HepG2 (cell line): ENCODE measurements around the gene VTI1B. TPM values are rescaled to one million over a fixed set of nuclear protein-coding genes. Genes with fewer than 3 reads are reported as not detected.

ENCODE experiments used
- KAT8 ChIP-seq: IDR thresholded peaks from 2 replicates; pipeline ENCODE4 v1.6.1; 2016; ENCODE audit warnings: missing genetic modification reagents, missing compliant biosample characterization
- MIER2 ChIP-seq: IDR thresholded peaks from 2 replicates; pipeline ENCODE4 v1.6.1; 2016; ENCODE audit warnings: missing biosample characterization, missing genetic modification reagents
- MYNN ChIP-seq: sonication (generic); formaldehyde crosslinking; IDR thresholded peaks from 2 replicates; pipeline ENCODE4 v1.4.0; 2020; ENCODE audit warnings: mild to moderate bottlenecking, low read depth, missing genetic modification reagents
- NFYC ChIP-seq: IDR thresholded peaks from 2 replicates; pipeline ENCODE4 v1.6.1; 2016; ENCODE audit warnings: missing genetic modification reagents, missing compliant biosample characterization
- NKX3-1 ChIP-seq: sonication (generic); formaldehyde crosslinking; IDR thresholded peaks from 2 replicates; pipeline ENCODE4 v1.5.0; 2020; ENCODE audit warnings: missing genetic modification reagents
- NPAS2 ChIP-seq: sonication (generic); formaldehyde crosslinking; IDR thresholded peaks from 2 replicates; pipeline ENCODE4 v1.8.0; 2022; ENCODE audit warnings: mild to moderate bottlenecking, missing genetic modification reagents, borderline replicate concordance
- STAT5B ChIP-seq: sonication (generic); formaldehyde crosslinking; IDR thresholded peaks from 2 replicates; pipeline ENCODE4 v1.4.0; 2020; ENCODE audit warnings: missing genetic modification reagents
- ZBTB38 ChIP-seq: sonication (generic); formaldehyde crosslinking; IDR thresholded peaks from 2 replicates; pipeline ENCODE4 v1.5.1; 2020; ENCODE audit warnings: mild to moderate bottlenecking, missing genetic modification reagents
- ZNF552 ChIP-seq: sonication (generic); formaldehyde crosslinking; IDR thresholded peaks from 2 replicates; pipeline ENCODE4 v1.9.0; 2022; ENCODE audit warnings: missing genetic modification reagents, mild to moderate bottlenecking, borderline replicate concordance
- ZNF577 ChIP-seq: sonication (generic); formaldehyde crosslinking; IDR thresholded peaks from 2 replicates; pipeline ENCODE4 v1.4.0; 2020; ENCODE audit warnings: mild to moderate bottlenecking, low read depth, missing genetic modification reagents, borderline replicate concordance
- ZNF589 ChIP-seq: sonication (generic); formaldehyde crosslinking; conservative IDR thresholded peaks from 2 replicates; pipeline ENCODE4 v1.8.0; 2022; ENCODE audit warnings: mild to moderate bottlenecking, moderate library complexity, missing genetic modification reagents
- polyA plus RNA-seq, 8 experiments: library from polyadenylated mRNA; depleted of rRNA in 3 of 8; stranded (reverse) in 7 of 8; unstranded in 1 of 8; fragments of >200 nt; fragmentation: Illumina TruSeq in 4 of 8; extraction: Trizol in 4 of 8; gene quantifications; 2 replicates each; pipeline versions ENCODE4 v1.2.1 to v1.2.3, GENCODE V29; 2011 to 2016; ENCODE audit warnings: low read depth in 4 of 8, missing spikeins in 1 of 8, mixed read lengths in 1 of 8; ENCODE audit not compliant: insufficient read depth in 1 of 8
- total RNA-seq, 5 experiments: library from RNA; depleted of rRNA; stranded (reverse); fragments of >200 nt; fragmentation: Illumina TruSeq; extraction: Trizol; gene quantifications; 2 replicates each; pipeline ENCODE4 v1.2.3, GENCODE V29; 2016; ENCODE audit warnings: low read depth in 1 of 5
- TF ChIP-seq, protein P1 (sequence below): sonication (generic); formaldehyde crosslinking; IDR thresholded peaks from 2 replicates; pipeline ENCODE4 v1.4.0; 2020; ENCODE audit warnings: mild to moderate bottlenecking, missing genetic modification reagents
- TF ChIP-seq, protein P2 (sequence below): sonication (generic); formaldehyde crosslinking; IDR thresholded peaks from 2 replicates; pipeline ENCODE4 v1.9.0; 2021; ENCODE audit warnings: mild to moderate bottlenecking, missing genetic modification reagents
- TF ChIP-seq, protein P3 (sequence below): sonication (generic); formaldehyde crosslinking; IDR thresholded peaks from 2 replicates; pipeline ENCODE4 v1.5.0; 2020; ENCODE audit warnings: missing genetic modification reagents, mild to moderate bottlenecking, borderline replicate concordance
- TF ChIP-seq, protein P4 (sequence below), 2 experiments: sonication (generic) in 1 of 2; formaldehyde crosslinking in 1 of 2; IDR thresholded peaks; 2 replicates each; pipeline versions ENCODE4 v1.6.1 to v1.9.0; 2014 to 2022; ENCODE audit warnings: antibody characterized with exemption in 1 of 2, borderline replicate concordance in 1 of 2, inconsistent platforms in 1 of 2, low read depth in 1 of 2, missing genetic modification reagents in 1 of 2

Gene VTI1B
- total and polyA plus RNA-seq, 2 of the 13 experiments (the other 11 are each of a cell fraction or from before 2014, with no cell fraction given), result 39.0 to 103 TPM

DNA sequence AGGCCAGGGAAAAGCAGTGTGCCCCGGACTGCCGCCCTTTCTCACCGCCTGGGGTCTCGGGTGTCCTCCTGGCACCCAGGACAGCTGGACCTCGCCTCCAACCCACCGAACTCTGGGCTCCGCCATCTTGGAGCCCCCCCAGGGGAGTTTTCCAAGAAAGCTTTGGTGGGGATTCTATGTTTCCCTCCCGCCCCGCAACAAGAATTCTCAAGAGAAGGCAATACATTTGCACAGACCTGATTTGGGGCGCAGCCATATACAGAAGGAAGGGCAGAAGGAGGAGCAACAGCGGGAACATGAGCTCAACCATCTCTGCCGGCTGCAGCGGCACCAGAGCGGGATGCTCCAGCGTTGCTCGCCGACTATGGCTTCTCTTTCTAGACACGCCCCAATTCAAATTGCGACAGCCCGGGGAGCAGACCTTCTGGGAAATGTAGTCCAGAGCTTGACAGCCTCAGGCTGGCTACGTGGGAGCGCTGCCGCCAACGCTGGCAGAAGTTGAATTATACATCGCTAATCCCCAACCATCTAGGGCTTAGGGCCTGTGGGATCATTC is 21.0 kb upstream of the VTI1B start, which contains the start of gene RDH11 (continued):
- TF ChIP-seq, protein P1, sequence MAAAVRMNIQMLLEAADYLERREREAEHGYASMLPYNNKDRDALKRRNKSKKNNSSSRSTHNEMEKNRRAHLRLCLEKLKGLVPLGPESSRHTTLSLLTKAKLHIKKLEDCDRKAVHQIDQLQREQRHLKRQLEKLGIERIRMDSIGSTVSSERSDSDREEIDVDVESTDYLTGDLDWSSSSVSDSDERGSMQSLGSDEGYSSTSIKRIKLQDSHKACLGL (CRISPR knock-in tag), result 0 out of 2 replicates have a peak, but pooled peaks have one; percentile 64
- TF ChIP-seq, protein P2, sequence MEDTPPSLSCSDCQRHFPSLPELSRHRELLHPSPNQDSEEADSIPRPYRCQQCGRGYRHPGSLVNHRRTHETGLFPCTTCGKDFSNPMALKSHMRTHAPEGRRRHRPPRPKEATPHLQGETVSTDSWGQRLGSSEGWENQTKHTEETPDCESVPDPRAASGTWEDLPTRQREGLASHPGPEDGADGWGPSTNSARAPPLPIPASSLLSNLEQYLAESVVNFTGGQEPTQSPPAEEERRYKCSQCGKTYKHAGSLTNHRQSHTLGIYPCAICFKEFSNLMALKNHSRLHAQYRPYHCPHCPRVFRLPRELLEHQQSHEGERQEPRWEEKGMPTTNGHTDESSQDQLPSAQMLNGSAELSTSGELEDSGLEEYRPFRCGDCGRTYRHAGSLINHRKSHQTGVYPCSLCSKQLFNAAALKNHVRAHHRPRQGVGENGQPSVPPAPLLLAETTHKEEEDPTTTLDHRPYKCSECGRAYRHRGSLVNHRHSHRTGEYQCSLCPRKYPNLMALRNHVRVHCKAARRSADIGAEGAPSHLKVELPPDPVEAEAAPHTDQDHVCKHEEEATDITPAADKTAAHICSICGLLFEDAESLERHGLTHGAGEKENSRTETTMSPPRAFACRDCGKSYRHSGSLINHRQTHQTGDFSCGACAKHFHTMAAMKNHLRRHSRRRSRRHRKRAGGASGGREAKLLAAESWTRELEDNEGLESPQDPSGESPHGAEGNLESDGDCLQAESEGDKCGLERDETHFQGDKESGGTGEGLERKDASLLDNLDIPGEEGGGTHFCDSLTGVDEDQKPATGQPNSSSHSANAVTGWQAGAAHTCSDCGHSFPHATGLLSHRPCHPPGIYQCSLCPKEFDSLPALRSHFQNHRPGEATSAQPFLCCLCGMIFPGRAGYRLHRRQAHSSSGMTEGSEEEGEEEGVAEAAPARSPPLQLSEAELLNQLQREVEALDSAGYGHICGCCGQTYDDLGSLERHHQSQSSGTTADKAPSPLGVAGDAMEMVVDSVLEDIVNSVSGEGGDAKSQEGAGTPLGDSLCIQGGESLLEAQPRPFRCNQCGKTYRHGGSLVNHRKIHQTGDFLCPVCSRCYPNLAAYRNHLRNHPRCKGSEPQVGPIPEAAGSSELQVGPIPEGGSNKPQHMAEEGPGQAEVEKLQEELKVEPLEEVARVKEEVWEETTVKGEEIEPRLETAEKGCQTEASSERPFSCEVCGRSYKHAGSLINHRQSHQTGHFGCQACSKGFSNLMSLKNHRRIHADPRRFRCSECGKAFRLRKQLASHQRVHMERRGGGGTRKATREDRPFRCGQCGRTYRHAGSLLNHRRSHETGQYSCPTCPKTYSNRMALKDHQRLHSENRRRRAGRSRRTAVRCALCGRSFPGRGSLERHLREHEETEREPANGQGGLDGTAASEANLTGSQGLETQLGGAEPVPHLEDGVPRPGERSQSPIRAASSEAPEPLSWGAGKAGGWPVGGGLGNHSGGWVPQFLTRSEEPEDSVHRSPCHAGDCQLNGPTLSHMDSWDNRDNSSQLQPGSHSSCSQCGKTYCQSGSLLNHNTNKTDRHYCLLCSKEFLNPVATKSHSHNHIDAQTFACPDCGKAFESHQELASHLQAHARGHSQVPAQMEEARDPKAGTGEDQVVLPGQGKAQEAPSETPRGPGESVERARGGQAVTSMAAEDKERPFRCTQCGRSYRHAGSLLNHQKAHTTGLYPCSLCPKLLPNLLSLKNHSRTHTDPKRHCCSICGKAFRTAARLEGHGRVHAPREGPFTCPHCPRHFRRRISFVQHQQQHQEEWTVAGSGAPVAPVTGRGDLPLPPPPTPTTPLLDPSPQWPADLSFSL (CRISPR knock-in tag), result no peak
- TF ChIP-seq NFYC (CRISPR knock-in tag) (no peak), MIER2 (CRISPR knock-in tag) (no peak), ZNF577 (CRISPR knock-in tag) (no peak), KAT8 (CRISPR knock-in tag) (peak; percentile 75; the same call in 1 of the 2 replicates), ZNF552 (CRISPR knock-in tag) (no peak), NKX3-1 (CRISPR knock-in tag) (no peak; the same call in 1 of the 2 replicates), MYNN (no peak), ZBTB38 (CRISPR knock-in tag) (0 out of 2 replicates have a peak, but pooled peaks have one; percentile 1), NPAS2 (CRISPR knock-in tag) (no peak), ZNF589 (CRISPR knock-in tag) (no peak), STAT5B (CRISPR knock-in tag) (no peak)
- TF ChIP-seq, protein P3, sequence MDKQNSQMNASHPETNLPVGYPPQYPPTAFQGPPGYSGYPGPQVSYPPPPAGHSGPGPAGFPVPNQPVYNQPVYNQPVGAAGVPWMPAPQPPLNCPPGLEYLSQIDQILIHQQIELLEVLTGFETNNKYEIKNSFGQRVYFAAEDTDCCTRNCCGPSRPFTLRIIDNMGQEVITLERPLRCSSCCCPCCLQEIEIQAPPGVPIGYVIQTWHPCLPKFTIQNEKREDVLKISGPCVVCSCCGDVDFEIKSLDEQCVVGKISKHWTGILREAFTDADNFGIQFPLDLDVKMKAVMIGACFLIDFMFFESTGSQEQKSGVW (CRISPR knock-in tag), result no peak
- TF ChIP-seq, protein P4, sequence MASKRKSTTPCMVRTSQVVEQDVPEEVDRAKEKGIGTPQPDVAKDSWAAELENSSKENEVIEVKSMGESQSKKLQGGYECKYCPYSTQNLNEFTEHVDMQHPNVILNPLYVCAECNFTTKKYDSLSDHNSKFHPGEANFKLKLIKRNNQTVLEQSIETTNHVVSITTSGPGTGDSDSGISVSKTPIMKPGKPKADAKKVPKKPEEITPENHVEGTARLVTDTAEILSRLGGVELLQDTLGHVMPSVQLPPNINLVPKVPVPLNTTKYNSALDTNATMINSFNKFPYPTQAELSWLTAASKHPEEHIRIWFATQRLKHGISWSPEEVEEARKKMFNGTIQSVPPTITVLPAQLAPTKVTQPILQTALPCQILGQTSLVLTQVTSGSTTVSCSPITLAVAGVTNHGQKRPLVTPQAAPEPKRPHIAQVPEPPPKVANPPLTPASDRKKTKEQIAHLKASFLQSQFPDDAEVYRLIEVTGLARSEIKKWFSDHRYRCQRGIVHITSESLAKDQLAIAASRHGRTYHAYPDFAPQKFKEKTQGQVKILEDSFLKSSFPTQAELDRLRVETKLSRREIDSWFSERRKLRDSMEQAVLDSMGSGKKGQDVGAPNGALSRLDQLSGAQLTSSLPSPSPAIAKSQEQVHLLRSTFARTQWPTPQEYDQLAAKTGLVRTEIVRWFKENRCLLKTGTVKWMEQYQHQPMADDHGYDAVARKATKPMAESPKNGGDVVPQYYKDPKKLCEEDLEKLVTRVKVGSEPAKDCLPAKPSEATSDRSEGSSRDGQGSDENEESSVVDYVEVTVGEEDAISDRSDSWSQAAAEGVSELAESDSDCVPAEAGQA (IDR thresholded peaks at IDR 0.05; ENCODE audit: low read depth), result peak; percentile 92
- TF ChIP-seq, protein P4 (CRISPR knock-in tag; IDR thresholded peaks at IDR 0.05; ENCODE audit: borderline replicate concordance), result no peak
